B cell (primary cell): Measurements from ENCODE around the gene ELOA2. TPM values are rescaled to one million over a fixed set of nuclear protein-coding genes. Genes with fewer than 3 reads are reported as not detected.
"Not testable (repeated sequence)": the region's sequence is repeated elsewhere in the genome, so short reads cannot be mapped to it uniquely, and the experiment has no call there.

Source experiments
- ATAC-seq: fragments of 200-7000 bp; cut with Tn5 transposase; one replicate; pipeline ENCODE4 v1.10.0; 2021; ENCODE audit warnings: low read depth, mild to moderate bottlenecking, moderate number of reproducible peaks, moderate library complexity
- CTCF ChIA-PET: fragments of 350-600 bp; sonication (Branson Sonifier 250); formaldehyde crosslinking; loops from one replicate; lab custom pipeline; 2021; ENCODE audit warnings: antibody characterized with exemption, inconsistent platforms; lab: Charles Lee
- POLR2A ChIA-PET: fragments of 350-600 bp; sonication (Branson Sonifier 250); formaldehyde crosslinking; loops from one replicate; lab custom pipeline; 2021; ENCODE audit warnings: antibody characterized with exemption; lab: Charles Lee
- DNase-seq: peaks from one replicate; pipeline ENCODE4 v3.0.0; 2013
- H2AFZ ChIP-seq: 2 replicates; pipeline ENCODE4 v1.6.1; 2012; ENCODE audit warnings: mild to moderate bottlenecking, low read depth, low read length; ENCODE audit not compliant: insufficient read depth, poor library complexity, severe bottlenecking
- H3K27ac ChIP-seq, 2 donors: 1 replicate in 1 of 2; 2 replicates in 1 of 2; pipeline ENCODE4 v1.5.1; 2012 to 2013; ENCODE audit warnings: low read length in 2 of 2, mild to moderate bottlenecking in 2 of 2, moderate library complexity in 1 of 2
- H3K27me3 ChIP-seq, 4 experiments: fragments of 200-600 bp in 1 of 4; sonication (generic) in 1 of 4; replicated peaks in 1 of 4; 1 replicate in 2 of 4; 2 replicates in 2 of 4; pipeline versions ENCODE4 v1.6.1 to v1.7.0; 2013 to 2016; ENCODE audit warnings: low read length in 3 of 4, mild to moderate bottlenecking in 2 of 4, mixed read lengths in 1 of 4, moderate library complexity in 1 of 4; ENCODE audit not compliant: insufficient read depth in 4 of 4, control insufficient read depth in 3 of 4; ENCODE audit errors: control extremely low read depth in 1 of 4
- H3K36me3 ChIP-seq, 2 experiments: replicated peaks in 1 of 2; 1 replicate in 1 of 2; 2 replicates in 1 of 2; pipeline versions ENCODE4 v1.6.1 to v1.7.1; 2013; ENCODE audit warnings: low read length in 1 of 2; ENCODE audit not compliant: insufficient read depth in 2 of 2, control insufficient read depth in 1 of 2; ENCODE audit errors: control extremely low read depth in 1 of 2, extremely low read depth in 1 of 2
- H3K4me1 ChIP-seq, 2 donors: fragments of 200-600 bp in 1 of 2; sonication (generic) in 1 of 2; 1 replicate in 1 of 2; 2 replicates in 1 of 2; pipeline versions ENCODE4 v1.5.1 to v1.6.1; 2013 to 2017; ENCODE audit warnings: low read length in 2 of 2; ENCODE audit not compliant: control insufficient read depth in 2 of 2, insufficient read depth in 2 of 2
- H3K4me2 ChIP-seq: replicated peaks from 2 replicates; pipeline ENCODE3; 2012; ENCODE audit warnings: mild to moderate bottlenecking, low read depth, low read length; ENCODE audit not compliant: poor library complexity, severe bottlenecking
- H3K4me3 ChIP-seq, 5 experiments: fragments of 200-600 bp in 1 of 5; sonication (generic) in 1 of 5; 1 replicate in 3 of 5; 2 replicates in 2 of 5; pipeline versions ENCODE4 v1.5.1 to v1.7.0; 2011 to 2016; ENCODE audit warnings: low read length in 4 of 5, mild to moderate bottlenecking in 4 of 5, low read depth in 2 of 5, control low read depth in 1 of 5, moderate library complexity in 1 of 5; ENCODE audit not compliant: insufficient read depth in 1 of 5; ENCODE audit errors: control extremely low read depth in 1 of 5, extremely low read depth in 1 of 5
- H3K79me2 ChIP-seq: fragments of 200-600 bp; sonication (generic); one replicate; pipeline ENCODE4 v1.6.0; 2016; ENCODE audit warnings: low read length; ENCODE audit not compliant: control insufficient read depth, insufficient read depth
- H3K9ac ChIP-seq: fragments of 200-600 bp; sonication (generic); 2 replicates; pipeline ENCODE4 v1.6.1; 2017; ENCODE audit warnings: mild to moderate bottlenecking, low read length, moderate library complexity
- H3K9me3 ChIP-seq, 3 donors: one replicate each; pipeline versions ENCODE4 v1.6.1 to v1.7.1; 2013; ENCODE audit warnings: low read length in 2 of 3; ENCODE audit not compliant: control insufficient read depth in 2 of 3, insufficient read depth in 1 of 3; ENCODE audit errors: control extremely low read depth in 1 of 3
- H4K20me1 ChIP-seq: 2 replicates; pipeline ENCODE4 v1.6.0; 2012; ENCODE audit warnings: mild to moderate bottlenecking, low read length; ENCODE audit not compliant: insufficient read depth, control insufficient read depth, poor library complexity, severe bottlenecking
- H3K27ac Mint-ChIP-seq: one replicate; pipeline ENCODE4 v1.8.0; 2021; ENCODE audit warnings: mixed read lengths
- H3K27me3 Mint-ChIP-seq: one replicate; pipeline ENCODE4 v1.8.0; 2021; ENCODE audit warnings: mixed read lengths
- H3K4me1 Mint-ChIP-seq: one replicate; pipeline ENCODE4 v1.8.0; 2021; ENCODE audit warnings: mixed read lengths
- H3K4me3 Mint-ChIP-seq: one replicate; pipeline ENCODE4 v1.8.0; 2021; ENCODE audit warnings: mixed read lengths
- H3K9me3 Mint-ChIP-seq: one replicate; pipeline ENCODE4 v1.8.0; 2022; ENCODE audit warnings: mixed read lengths; ENCODE audit not compliant: insufficient read depth
- CTCF ChIP-seq: fragments of 200-600 bp; IDR thresholded peaks from one replicate; pipeline ENCODE4 v1.8.0; 2022; ENCODE audit warnings: antibody characterized with exemption, mild to moderate bottlenecking
- EZH2 ChIP-seq: IDR thresholded peaks from 2 replicates; pipeline ENCODE4 v1.6.1; 2012; ENCODE audit warnings: borderline replicate concordance, low read depth, mild to moderate bottlenecking, moderate library complexity, low read length; ENCODE audit not compliant: insufficient read depth, poor library complexity, severe bottlenecking
- WGBS: methylation state at CpG from one replicate; pipeline ENCODE4 v1.1.5; 2013; ENCODE audit warnings: missing lambda C conversion rate; ENCODE audit not compliant: insufficient coverage; 5-methylcytosine and 5-hydroxymethylcytosine counted together
- intact Hi-C: fragments of 100-400 bp; cut with micrococcal nuclease; formaldehyde crosslinking; loops from one replicate; pipeline ENCODE4 v1.10.0; 2022
- polyA plus RNA-seq: library from polyadenylated mRNA; depleted of rRNA; stranded (reverse); fragments of >200 nt; gene quantifications from 2 replicates; pipeline ENCODE4 v1.2.3, GENCODE V29; 2012
- total RNA-seq, 2 donors: library from RNA; stranded (reverse); fragments of 120-200 nt in 1 of 2; gene quantifications; 1 replicate in 1 of 2; 2 replicates in 1 of 2; pipeline versions ENCODE4 v1.2.3 to v1.2.4, GENCODE V29; 2013 to 2022

The ELOA2 gene
- total and polyA plus RNA-seq, 2 donors (not counting 1 experiment from before 2014, with no cell fraction given) = not detected

- no CpG with 5 or more reads among the region's 2 CpGs for WGBS
- Histone ChIP-seq H3K27ac (no peak overlapping the region), H3K36me3 (no peaks in the 10 kb centered on the region), H3K9ac (no peak overlapping the region), H3K9me3 (peaks cover 0 to 21% (median 0%) of the 10 kb centered on the region in 3 donors), H3K4me2 (no peak overlapping the region), H4K20me1 (no peaks in the 10 kb centered on the region), H3K79me2 (no peaks in the 10 kb centered on the region), H2AFZ (no peak overlapping the region), H3K4me3 (no peak overlapping the region), H3K4me1 (no peaks in the 10 kb centered on the region), H3K27me3 (no peaks in the 10 kb centered on the region)
- ATAC-seq (no peak), DNase-seq (no peak)
- TF ChIP-seq EZH2 (no peak), CTCF (no peak)
- Mint-ChIP-seq H3K9me3 (no peaks in the 10 kb centered on the region), H3K4me1 (peaks cover 3% of the 10 kb centered on the region), H3K4me3 (no peak overlapping the region), H3K27me3 (peaks cover 10% of the 10 kb centered on the region), H3K27ac (no peak overlapping the region)
- POLR2A ChIA-PET = no interaction called here
- intact Hi-C loops = no loop called here
- CTCF ChIA-PET = no interaction called here
Measured at GRCh38 chr18:47036298-47036874, 965 bp upstream of the ELOA2 start.

GRCh38 chr18:47034591-47034990, 830 bp downstream of the ELOA2 start:
- H3K27ac ChIP-seq, H3K4me2 ChIP-seq, H2AFZ ChIP-seq, H3K4me1 Mint-ChIP-seq, H3K4me3 ChIP-seq, H3K9me3 Mint-ChIP-seq, H3K4me1 ChIP-seq, POLR2A ChIA-PET, intact Hi-C loops, H4K20me1 ChIP-seq, DNase-seq, H3K79me2 ChIP-seq, H3K27me3 ChIP-seq, H3K27ac Mint-ChIP-seq, H3K9ac ChIP-seq, H3K4me3 Mint-ChIP-seq, ATAC-seq, H3K27me3 Mint-ChIP-seq, H3K36me3 ChIP-seq: not testable (repeated sequence)
- CTCF ChIA-PET = interaction anchor here (1.1 kb wide), 1 partner anchor 17 kb away, joined by 3 read pairs; no protein-coding TSS in a partner anchor
- WGBS = 98% methylated on average over 28 of the region's 28 CpGs
- peaks cover 0 to 21% (median 0%) of the 10 kb centered on the region in 3 donors for H3K9me3 ChIP-seq
